GM20431 (cell line): ENCODE measurements around the gene MPHOSPH9.

Experiments used
- in situ Hi-C: fragments of 300-500 bp; cut with MseI, MboI; formaldehyde crosslinking; loops from one replicate; pipeline ENCODE4 v1.15.0; 2020; ENCODE audit warnings: low sequenced_read_pairs; ENCODE audit not compliant: unreplicated experiment

Gene MPHOSPH9

DNA sequence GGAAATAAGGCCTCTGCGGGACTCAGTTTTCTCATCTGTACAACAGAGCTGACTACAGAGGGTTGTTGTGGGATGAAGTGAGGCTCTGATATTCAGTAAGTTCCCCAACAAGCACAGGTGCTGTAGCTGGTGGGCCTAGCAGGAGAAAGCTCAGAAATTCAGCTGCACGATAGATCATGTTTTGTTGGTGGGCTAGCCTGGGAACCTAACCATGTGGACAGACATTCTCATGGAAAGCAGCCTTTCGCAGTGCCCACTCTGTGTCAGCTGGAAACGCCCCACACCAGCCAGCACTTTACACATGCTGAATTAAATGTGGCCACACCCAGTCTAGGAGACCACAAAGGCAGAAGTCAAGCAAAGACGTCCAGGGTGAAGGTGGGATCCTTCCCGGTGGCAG lies 98.1 kb downstream of the MPHOSPH9 start:
- in situ Hi-C loops, result no loop called here

DNA sequence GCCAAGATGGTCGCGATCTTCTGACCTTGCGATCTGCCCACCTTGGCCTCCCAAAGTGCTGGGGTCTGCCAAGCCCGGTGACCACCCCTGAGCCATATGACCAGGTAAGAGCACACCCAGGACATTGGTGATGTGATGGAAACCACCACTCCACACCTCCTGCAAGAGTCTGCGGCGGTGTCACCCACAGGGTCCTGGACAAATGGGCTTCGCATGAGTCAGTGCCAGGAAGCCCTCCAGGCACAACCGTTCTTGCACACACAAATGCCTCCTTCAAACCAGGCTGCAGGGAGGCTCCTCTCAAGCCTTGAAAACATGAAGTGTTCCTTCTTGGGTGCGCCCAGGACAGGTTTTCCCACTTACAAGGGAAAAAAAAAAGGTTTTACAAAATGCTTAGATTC lies 98.7 kb downstream of the MPHOSPH9 start:
- in situ Hi-C loops, result no loop called here

DNA sequence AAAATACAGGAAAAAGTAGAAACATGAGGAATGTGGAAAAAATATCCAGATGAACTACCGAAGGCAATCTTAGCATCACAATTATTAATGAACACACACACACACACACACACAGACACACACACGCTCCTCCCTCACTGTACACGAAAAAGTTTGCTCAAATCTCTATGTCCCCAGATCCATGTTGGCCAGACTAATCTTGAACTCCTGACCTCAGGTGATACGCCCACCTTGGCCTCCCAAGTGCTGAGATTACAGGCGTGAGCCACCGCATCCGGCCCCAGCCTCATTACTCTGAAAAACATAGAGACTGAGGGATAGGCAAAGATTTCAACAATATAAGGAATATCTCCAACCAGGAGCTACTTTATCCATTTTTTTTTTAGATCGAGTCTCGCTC lies 99.2 kb downstream of the MPHOSPH9 start:
- in situ Hi-C loops, result no loop called here

GRCh38 chr12:123132951-123133619 lies 99.9 kb downstream of the MPHOSPH9 start:
- in situ Hi-C loops, result no loop called here

- in situ Hi-C loops, result no loop called here
Measured at GRCh38 chr12:123131879-123132402, 101.0 kb downstream of the MPHOSPH9 start.

- in situ Hi-C loops, result no loop called here
Measured at GRCh38 chr12:123131291-123131832, 101.6 kb downstream of the MPHOSPH9 start.

DNA sequence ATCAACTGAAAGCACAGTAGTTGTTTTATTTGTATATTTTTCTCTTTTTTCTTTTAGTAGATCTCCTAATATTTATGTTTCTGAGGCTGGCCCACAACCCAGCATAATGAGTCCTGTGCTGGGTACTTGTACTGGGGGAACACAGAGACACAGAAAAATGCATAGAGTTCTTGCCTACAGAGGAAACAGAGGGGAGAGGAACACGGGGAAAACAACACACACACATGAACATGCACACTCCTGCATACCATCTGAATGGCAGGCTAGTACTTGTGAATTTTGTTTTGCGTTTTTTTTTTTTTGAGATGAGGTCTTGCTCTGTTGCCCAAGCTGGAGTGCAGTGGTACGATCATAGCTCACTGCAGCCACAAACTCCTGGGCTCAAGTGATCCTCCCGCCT lies 103.3 kb downstream of the MPHOSPH9 start:
- in situ Hi-C loops, result no loop called here

DNA sequence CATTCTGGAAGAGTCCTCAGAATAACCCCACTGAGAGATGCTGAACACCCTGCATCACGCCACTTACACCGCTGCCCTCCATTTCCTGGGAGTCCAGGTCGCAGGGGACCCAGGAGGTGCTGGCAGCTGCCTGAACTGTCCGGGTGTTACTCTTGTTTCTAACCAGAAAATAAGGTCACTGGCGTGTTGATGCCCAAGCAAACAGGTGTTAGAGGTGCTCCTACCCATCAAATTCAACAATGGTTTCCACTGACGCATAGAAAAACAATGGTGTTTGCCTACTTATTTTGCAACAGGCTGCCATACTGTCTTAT lies 105.8 kb downstream of the MPHOSPH9 start:
- in situ Hi-C loops, result no loop called here

- in situ Hi-C loops, result no loop called here
Measured at GRCh38 chr12:123126294-123127181, 106.4 kb downstream of the MPHOSPH9 start.

GRCh38 chr12:123122626-123123025 lies 110.3 kb downstream of the MPHOSPH9 start:
- in situ Hi-C loops, result no loop called here

- in situ Hi-C loops, result no loop called here
Measured at GRCh38 chr12:123121670-123122069, 111.3 kb downstream of the MPHOSPH9 start.

GRCh38 chr12:123120452-123121166 lies 112.3 kb downstream of the MPHOSPH9 start:
- in situ Hi-C loops, result no loop called here

DNA sequence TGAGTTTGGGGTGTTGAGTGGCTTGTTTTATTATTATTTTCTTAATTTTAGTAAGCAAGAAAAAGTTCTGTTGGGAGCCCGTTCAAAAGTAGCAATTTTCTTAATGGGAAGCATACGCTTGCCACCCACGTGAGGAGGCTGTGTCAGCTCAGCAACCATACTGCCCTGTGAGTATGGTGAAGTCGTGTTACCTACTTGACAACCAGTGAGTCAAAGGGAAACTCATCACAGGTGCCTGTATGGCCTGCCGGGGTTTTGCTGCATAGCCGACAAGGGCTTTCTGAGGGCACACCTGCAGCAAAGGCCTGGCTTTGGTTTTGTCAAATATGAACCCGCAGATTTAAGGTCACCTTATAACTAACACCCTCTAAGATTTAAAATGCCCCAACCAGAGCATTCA lies 113.1 kb downstream of the MPHOSPH9 start:
- in situ Hi-C loops, result no loop called here

DNA sequence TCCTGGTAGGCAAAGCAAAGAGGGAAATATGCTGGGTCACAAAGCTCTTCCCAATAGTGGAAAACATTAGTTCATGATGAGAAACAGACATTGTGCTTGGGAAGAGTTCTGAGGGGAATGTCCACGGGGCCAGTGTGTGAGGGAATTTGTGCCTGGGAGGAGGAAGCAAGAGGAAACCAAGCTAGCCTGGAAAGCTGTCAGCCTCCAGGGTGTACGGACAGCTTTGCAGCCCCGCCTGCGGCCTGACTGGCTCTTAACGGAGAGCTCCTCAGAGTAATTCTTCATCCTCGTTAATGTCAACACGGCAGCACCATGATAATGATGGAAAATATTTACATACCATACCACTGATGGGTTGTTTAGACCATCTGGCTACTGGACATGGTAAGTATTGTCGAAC lies 114.4 kb downstream of the MPHOSPH9 start:
- in situ Hi-C loops, result no loop called here

DNA sequence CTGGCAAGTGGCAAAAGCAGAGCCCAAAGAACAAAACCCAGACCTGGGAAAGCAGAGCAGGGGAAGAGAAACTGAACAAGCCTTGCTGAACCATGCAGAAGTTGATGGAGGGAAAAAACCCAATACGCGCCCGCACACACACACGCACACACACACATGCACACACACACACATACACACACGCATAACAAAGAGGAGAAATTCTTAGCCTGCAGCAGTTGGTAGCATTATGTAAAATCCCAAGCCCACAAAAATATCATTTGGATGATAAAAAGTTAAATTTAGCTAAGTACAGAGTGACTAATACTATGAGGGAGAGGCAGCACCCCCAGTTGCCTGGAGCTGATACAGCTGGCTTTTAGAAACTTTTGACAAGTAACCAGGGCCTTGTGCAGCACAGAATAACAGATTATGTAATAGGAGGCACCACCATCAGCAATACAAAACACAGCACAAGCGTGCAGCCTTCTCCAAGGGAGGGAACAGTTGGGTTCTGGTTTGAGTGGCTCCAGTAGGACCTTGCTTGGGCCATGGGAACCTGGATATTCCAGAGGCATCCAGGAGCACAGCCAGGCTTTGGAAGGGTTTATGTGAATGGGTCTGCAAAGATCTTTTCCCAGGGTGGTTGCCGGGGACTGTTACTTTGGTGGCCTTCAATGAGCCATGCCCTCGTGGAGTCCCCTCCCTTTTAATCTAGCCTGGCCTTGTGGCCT lies 117.4 kb downstream of the MPHOSPH9 start:
- in situ Hi-C loops, result no loop called here

- in situ Hi-C loops, result no loop called here
Measured at GRCh38 chr12:123114304-123115083, 118.4 kb downstream of the MPHOSPH9 start.

GRCh38 chr12:123113026-123113425 lies 119.9 kb downstream of the MPHOSPH9 start:
- in situ Hi-C loops, result no loop called here

GRCh38 chr12:123111498-123112165 lies 121.3 kb downstream of the MPHOSPH9 start:
- in situ Hi-C loops, result no loop called here

DNA sequence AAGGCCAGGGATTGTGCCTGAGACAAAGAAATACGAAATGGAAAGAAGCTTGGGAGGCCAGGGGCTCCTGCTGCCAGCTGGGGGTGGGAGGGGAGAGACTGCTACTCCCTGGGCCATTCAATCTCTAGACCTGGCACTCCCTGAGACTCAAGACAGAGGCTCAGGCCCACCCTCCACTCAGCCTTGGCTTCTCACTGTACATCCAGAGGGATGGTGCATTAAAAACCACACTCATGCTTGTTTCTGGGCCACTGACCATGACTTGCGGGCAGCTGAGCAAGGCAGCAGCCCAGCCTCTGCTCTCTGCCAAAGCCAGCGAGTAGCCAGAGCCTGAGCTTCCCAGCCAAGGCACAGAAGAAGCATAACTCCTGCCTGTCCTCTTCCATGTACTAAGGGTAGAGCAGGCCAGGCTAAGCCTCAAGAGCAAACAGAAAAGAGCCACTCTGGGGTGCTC lies 123.6 kb downstream of the MPHOSPH9 start:
- in situ Hi-C loops, result no loop called here
